Liver (tissue), 10 donors: ENCODE results near the gene SPARC. TPM values are rescaled to one million over a fixed set of nuclear protein-coding genes. Genes with fewer than 3 reads are reported as not detected.

Source experiments
- DNase-seq: peaks from one replicate; pipeline ENCODE4 v3.0.0-alpha.2; 2017; ENCODE audit warnings: low spot score
- H3K27ac ChIP-seq, 2 donors: one replicate each; pipeline ENCODE4 v1.7.0; 2013; ENCODE audit warnings: inconsistent platforms in 2 of 2, low read length in 2 of 2, control low read depth in 1 of 2, low read depth in 1 of 2, mild to moderate bottlenecking in 1 of 2
- H3K27me3 ChIP-seq, 4 donors: one replicate each; pipeline versions ENCODE4 v1.6.1 to v1.7.0; 2013; ENCODE audit warnings: low read length in 3 of 4, inconsistent platforms in 1 of 4, mild to moderate bottlenecking in 1 of 4, moderate library complexity in 1 of 4; ENCODE audit not compliant: control insufficient read depth in 4 of 4, insufficient read depth in 4 of 4
- H3K36me3 ChIP-seq, 4 donors: one replicate each; pipeline versions ENCODE4 v1.6.1 to v1.7.0; 2013; ENCODE audit warnings: low read length in 3 of 4, mild to moderate bottlenecking in 3 of 4, low read depth in 1 of 4, moderate library complexity in 1 of 4; ENCODE audit not compliant: control insufficient read depth in 4 of 4, insufficient read depth in 3 of 4
- H3K4me1 ChIP-seq, 4 donors: one replicate each; pipeline versions ENCODE4 v1.6.1 to v1.7.0; 2013; ENCODE audit warnings: low read length in 3 of 4, mild to moderate bottlenecking in 3 of 4, moderate library complexity in 1 of 4; ENCODE audit not compliant: control insufficient read depth in 4 of 4, insufficient read depth in 4 of 4
- H3K4me3 ChIP-seq, 3 donors: one replicate each; pipeline versions ENCODE4 v1.6.1 to v1.7.0; 2013; ENCODE audit warnings: low read length in 3 of 3, control low read depth in 1 of 3, low read depth in 1 of 3, mild to moderate bottlenecking in 1 of 3
- H3K9ac ChIP-seq, 2 donors: one replicate each; pipeline ENCODE4 v1.7.0; 2013; ENCODE audit warnings: low read length in 2 of 2, mild to moderate bottlenecking in 2 of 2, moderate library complexity in 2 of 2, control low read depth in 1 of 2, low read depth in 1 of 2
- H3K9me3 ChIP-seq, 4 donors: one replicate each; pipeline versions ENCODE4 v1.6.1 to v1.7.0; 2013; ENCODE audit warnings: low read length in 3 of 4; ENCODE audit not compliant: control insufficient read depth in 4 of 4
- ATF3 ChIP-seq: IDR thresholded peaks from 2 replicates; pipeline ENCODE4 v1.6.1; 2016; ENCODE audit warnings: antibody characterized with exemption
- CTCF ChIP-seq: fragments of 150-350 bp; IDR thresholded peaks from 2 replicates; pipeline ENCODE4 v1.5.1; 2017; ENCODE audit warnings: improper control_type of control experiment, low read depth, low read length; ENCODE audit not compliant: missing input control
- EGR1 ChIP-seq, 2 donors: IDR thresholded peaks; 2 replicates each; pipeline ENCODE4 v1.6.1; 2016 to 2018; ENCODE audit warnings: antibody characterized with exemption in 2 of 2, low read depth in 2 of 2
- HNF4G ChIP-seq: IDR thresholded peaks from 2 replicates; pipeline ENCODE4 v1.6.1; 2016; ENCODE audit warnings: antibody characterized with exemption
- WGBS: extraction: QIAGEN DNeasy Blood & Tissue Kit; methylation state at CpG from one replicate; pipeline ENCODE4 v1.1.7; 2013; 5-methylcytosine and 5-hydroxymethylcytosine counted together
- polyA plus RNA-seq, 2 donors: library from polyadenylated mRNA; stranded (reverse) in 1 of 2; unstranded in 1 of 2; fragments of 200-250 nt in 1 of 2; fragments of >200 nt in 1 of 2; fragmentation: Nextera tagmentation in 1 of 2; extraction: Ambion mirVana in 1 of 2; gene quantifications; one replicate each; pipeline versions ENCODE4 v1.2.1 to v1.2.3, GENCODE V29; 2013 to 2015
- small RNA-seq: library from RNA; depleted of rRNA; stranded (forward); fragments of <200 nt; gene quantifications from one replicate; pipeline ENCODE3, GENCODE V24; 2014
- total RNA-seq, 2 donors: library from RNA; depleted of rRNA; stranded (reverse); fragments of >200 nt; gene quantifications; one replicate each; pipeline ENCODE4 v1.2.3, GENCODE V29; 2014
- donor health status: healthy.
- donor health status: healthy.
- donor health status: healthy.
- donor health status: healthy.
- donor health status: healthy.

Gene SPARC
- total and polyA plus RNA-seq, 4 donors: 96.6 to 269 (median 110) TPM

- no peaks in the 10 kb centered on the region for H3K9me3 ChIP-seq
- peaks cover 0 to 4% (median 0%) of the 10 kb centered on the region in 4 donors for H3K27me3 ChIP-seq
- 94% methylated on average over 8 of the region's 8 CpGs for WGBS
- H3K36me3 ChIP-seq: no peaks in the 10 kb centered on the region
- no peak overlapping the region for H3K9ac ChIP-seq
- no peak overlapping the region for H3K27ac ChIP-seq
- TF ChIP-seq ATF3 (no peak), EGR1 (IDR thresholded peaks at IDR 0.05; ENCODE audit: low read depth in 2 of 2) (no peak), HNF4G (no peak), CTCF (no peak)
- H3K4me1 ChIP-seq: no peaks in the 10 kb centered on the region
- DNase-seq: no peak
- no peak overlapping the region for H3K4me3 ChIP-seq
These were observed 75.5 kb downstream of the SPARC start for GRCh38 chr5:151611127-151611775.

Small RNA genes within 50 kb of the gene (small RNA-seq; reads per million reads assigned to genes)
- not detected for gene RN7SKP232

Other genes starting within 250 kb of the SPARC start
- 10 to 100 TPM in 1 of 2 donors, 1 to 10 TPM in 1; 3.9 to 18.8 TPM for gene SLC36A1, start 239.3 kb downstream of the SPARC start, total RNA-seq
- 1 to 10 TPM; 1.6 to 2.9 TPM for gene SLC36A1, start 239.3 kb downstream of the SPARC start, polyA plus RNA-seq
- gene FAT2, start 95.6 kb downstream of the SPARC start, total RNA-seq: under 1 TPM in 1 of 2 donors, not detected in 1; under 0.01 TPM
- gene FAT2, start 95.6 kb downstream of the SPARC start, polyA plus RNA-seq: under 1 TPM in 1 of 2 donors, not detected in 1; 0.07 TPM
- 10 to 100 TPM; 25.9 to 49.0 TPM for gene ATOX1, start 71.7 kb upstream of the SPARC start, total RNA-seq
- 100 to 1,000 TPM; 142 to 307 TPM for gene ATOX1, start 71.7 kb upstream of the SPARC start, polyA plus RNA-seq
- gene G3BP1, start 85.0 kb upstream of the SPARC start, total RNA-seq: 100 to 1,000 TPM in 1 of 2 donors, 10 to 100 TPM in 1; 71.9 to 144 TPM
- 10 to 100 TPM; 26.9 to 53.5 TPM for gene G3BP1, start 85.0 kb upstream of the SPARC start, polyA plus RNA-seq
- not detected for gene GLRA1, start 237.9 kb upstream of the SPARC start, total RNA-seq
- not detected for gene GLRA1, start 237.9 kb upstream of the SPARC start, polyA plus RNA-seq